22Rv1 (cell line): ENCODE results near the gene FHOD1.

ENCODE experiments used
- H3K27ac ChIP-seq: fragments of 450-650 bp; 2 replicates; pipeline ENCODE4 v1.5.1; 2017
- CTCF ChIP-seq: fragments of 450-650 bp; IDR thresholded peaks from 2 replicates; pipeline ENCODE4 v1.5.1; 2017; ENCODE audit warnings: mild to moderate bottlenecking
- ZFX ChIP-seq: fragments of 450-650 bp; IDR thresholded peaks from 2 replicates; pipeline ENCODE4 v1.6.1; 2017; ENCODE audit warnings: antibody characterized with exemption, borderline replicate concordance

FHOD1 gene

DNA sequence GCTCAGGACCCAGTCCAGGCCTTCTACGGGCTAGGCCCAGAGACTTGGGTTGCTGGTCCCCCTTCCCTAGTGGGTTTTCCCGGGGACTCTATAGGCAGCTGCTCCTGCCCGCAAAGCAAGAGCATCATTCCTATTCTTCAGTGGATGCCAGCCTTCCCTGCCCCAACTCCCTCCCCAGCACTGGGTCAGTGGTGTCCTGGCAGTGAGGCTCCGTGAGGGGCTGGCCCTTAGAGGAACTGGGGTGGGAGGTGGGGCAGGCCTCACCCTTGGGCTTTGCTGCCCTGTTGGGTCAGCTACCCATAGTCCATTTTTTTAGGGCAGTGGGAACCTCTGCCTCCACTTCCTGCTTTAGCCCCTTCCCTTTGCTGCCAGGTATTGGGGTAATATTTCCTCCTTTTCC is 24.2 kb upstream of the FHOD1 start:
- H3K27ac ChIP-seq = no peak overlapping the region
- TF ChIP-seq ZFX = no peak
- no peak for TF ChIP-seq CTCF

- no peak overlapping the region for H3K27ac ChIP-seq
- TF ChIP-seq ZFX = no peak
- TF ChIP-seq CTCF = no peak
Measured at GRCh38 chr16:67270931-67271338, 23.7 kb upstream of the FHOD1 start.

GRCh38 chr16:67269766-67270165 is 22.5 kb upstream of the FHOD1 start:
- no peak for TF ChIP-seq CTCF
- no peak for TF ChIP-seq ZFX
- no peak overlapping the region for H3K27ac ChIP-seq

DNA sequence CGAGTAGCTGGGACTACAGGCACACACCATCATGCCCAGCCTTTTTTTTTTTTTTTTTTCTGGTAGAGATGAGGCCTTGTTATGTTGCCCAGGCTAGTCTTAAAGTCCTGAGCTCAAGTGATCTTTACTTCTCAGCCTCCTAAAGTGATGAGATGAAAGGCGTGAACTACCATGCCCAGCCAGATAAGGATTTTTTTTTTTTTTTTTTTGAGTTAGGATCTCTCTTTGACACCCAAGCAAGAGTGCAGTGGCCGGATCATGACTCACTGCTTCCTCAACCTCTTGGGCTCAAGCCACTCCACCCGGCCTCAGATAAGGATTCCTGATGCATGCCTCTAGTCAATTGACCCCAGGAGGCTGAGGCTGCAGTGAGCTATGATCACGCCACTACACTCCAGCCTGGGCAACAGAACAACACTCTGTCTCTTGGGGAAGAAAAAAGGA is 20.9 kb upstream of the FHOD1 start:
- TF ChIP-seq ZFX (no peak), CTCF (no peak)
- no peak overlapping the region for H3K27ac ChIP-seq

GRCh38 chr16:67265834-67266233 is 18.6 kb upstream of the FHOD1 start:
- H3K27ac ChIP-seq = no peak overlapping the region
- TF ChIP-seq ZFX (no peak), CTCF (no peak)

- TF ChIP-seq CTCF = no peak
- TF ChIP-seq ZFX = no peak
- no peak overlapping the region for H3K27ac ChIP-seq
Measured at GRCh38 chr16:67264866-67265265, 17.6 kb upstream of the FHOD1 start.

DNA sequence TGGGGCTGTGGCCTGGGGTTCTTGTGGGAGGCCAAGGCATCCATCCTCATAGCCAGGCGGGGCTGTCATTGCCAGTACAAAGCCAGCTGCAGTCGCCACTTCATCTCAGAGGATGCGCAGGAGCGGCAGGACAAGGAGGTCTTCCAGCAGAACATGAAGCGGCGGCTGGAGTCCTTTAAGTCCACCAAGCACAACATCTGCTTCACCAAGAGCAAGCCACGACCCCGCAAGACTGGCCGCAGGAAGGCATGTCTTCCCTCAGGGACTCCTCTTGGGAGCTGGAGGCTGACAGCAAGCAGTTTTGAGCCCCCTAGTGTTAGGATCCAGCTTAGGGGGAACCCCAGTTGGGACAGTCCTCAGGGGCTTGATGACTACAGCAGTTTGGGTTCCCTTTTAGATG is 17.0 kb upstream of the FHOD1 start:
- TF ChIP-seq CTCF (no peak), ZFX (no peak)
- H3K27ac ChIP-seq = no peak overlapping the region
